K562 (cell line): ENCODE measurements around the gene CBX3. TPM values are rescaled to one million over a fixed set of nuclear protein-coding genes. Genes with fewer than 3 reads are reported as not detected.
A peak's percentile ranks its signal among the peaks of the same experiment; 100 is the strongest.

ENCODE experiments used
- ARID3A ChIP-seq: IDR thresholded peaks from 2 replicates; pipeline ENCODE4 v1.6.1; 2012; ENCODE audit warnings: low read depth, low read length, improper control_type of control experiment, borderline replicate concordance
- CEBPZ ChIP-seq: fragments of 150-350 bp; IDR thresholded peaks from 2 replicates; pipeline ENCODE4 v1.6.1; 2014; ENCODE audit warnings: low read depth, mild to moderate bottlenecking, low read length, borderline replicate concordance
- CHD1 ChIP-seq: fragments of 200-600 bp; sonication (generic); IDR thresholded peaks from one replicate; pipeline ENCODE4 v1.6.1; 2012; ENCODE audit warnings: mild to moderate bottlenecking, moderate library complexity, low read length, inconsistent platforms
- CREB5 ChIP-seq: fragments of 250-450 bp; sonication (Bioruptor Pico); IDR thresholded peaks from 2 replicates; pipeline ENCODE4 v1.5.0; 2020; ENCODE audit warnings: mild to moderate bottlenecking
- DDX20 ChIP-seq: fragments of 450-650 bp; IDR thresholded peaks from 2 replicates; pipeline ENCODE4 v1.6.1; 2016; ENCODE audit warnings: missing genetic modification characterization, low read depth, mild to moderate bottlenecking, missing compliant biosample characterization, moderate library complexity
- E2F1 ChIP-seq: sonication (generic); formaldehyde crosslinking; IDR thresholded peaks from 2 replicates; pipeline ENCODE4 v1.8.1; 2023; ENCODE audit warnings: mild to moderate bottlenecking, missing genetic modification reagents, moderate library complexity
- EGR1 ChIP-seq: fragments of 450-650 bp; conservative IDR thresholded peaks from 2 replicates; pipeline ENCODE4 v1.6.1; 2017; ENCODE audit warnings: mild to moderate bottlenecking
- FUS ChIP-seq: fragments of 200-400 bp; formaldehyde crosslinking; optimal IDR thresholded peaks from 2 replicates; pipeline ENCODE3; 2017; ENCODE audit warnings: low read depth, low read length
- GATA2 ChIP-seq: sonication (generic); formaldehyde crosslinking; IDR thresholded peaks from 2 replicates; pipeline ENCODE4 v1.4.0; 2020; ENCODE audit warnings: mild to moderate bottlenecking, missing genetic modification reagents
- NFIX ChIP-seq: fragments of 250-450 bp; sonication (Bioruptor Pico); IDR thresholded peaks from 2 replicates; pipeline ENCODE4 v1.4.0; 2020; ENCODE audit warnings: low read depth, mild to moderate bottlenecking, moderate library complexity
- POLR3A ChIP-seq: IDR thresholded peaks from 2 replicates; pipeline ENCODE4 v1.6.1; 2011; ENCODE audit warnings: borderline replicate concordance, mild to moderate bottlenecking, moderate library complexity; ENCODE audit not compliant: insufficient read length, insufficient read depth; ENCODE audit errors: extremely low read depth
- RBM34 ChIP-seq: fragments of 200-400 bp; formaldehyde crosslinking; IDR thresholded peaks from 2 replicates; pipeline ENCODE4 v1.6.1; 2018; ENCODE audit warnings: low read length, borderline replicate concordance; ENCODE audit not compliant: insufficient read depth
- ZNF395 ChIP-seq: fragments of 200-800 bp; sonication (Bioruptor generic); IDR thresholded peaks from 2 replicates; pipeline ENCODE4 v1.6.1; 2017; ENCODE audit warnings: missing genetic modification characterization, missing compliant biosample characterization
- ZNF507 ChIP-seq: conservative IDR thresholded peaks from 2 replicates; pipeline ENCODE4 v1.6.1; 2017; ENCODE audit warnings: missing genetic modification characterization, missing compliant biosample characterization
- ZNF707 ChIP-seq: fragments of 250-450 bp; sonication (Bioruptor Pico); conservative IDR thresholded peaks from 2 replicates; pipeline ENCODE4 v1.8.0; 2022; ENCODE audit warnings: inconsistent platforms, mild to moderate bottlenecking, moderate library complexity
- polyA plus RNA-seq, 8 experiments: library from polyadenylated mRNA; depleted of rRNA in 4 of 8; stranded (reverse) in 5 of 8; unstranded in 3 of 8; fragments of >200 nt; fragmentation: Nextera tagmentation in 2 of 8; fragmentation: Illumina TruSeq in 1 of 8; extraction: Ambion mirVana in 2 of 8; extraction: Trizol in 1 of 8; gene quantifications; 2 replicates each; pipeline versions ENCODE4 v1.2.1 to v1.2.3, GENCODE V29; 2011 to 2014; ENCODE audit warnings: inconsistent platforms in 1 of 8, missing spikeins in 1 of 8
- total RNA-seq, 7 experiments: library from RNA; depleted of rRNA in 6 of 7; stranded (reverse); fragments of >200 nt in 6 of 7; fragmentation: Illumina TruSeq in 2 of 7; extraction: Trizol in 2 of 7; gene quantifications; 2 replicates each; pipeline versions ENCODE4 v1.2.1 to v1.2.3, GENCODE V29; 2011 to 2021; ENCODE audit warnings: low replicate concordance in 1 of 7

CBX3 gene
- total and polyA plus RNA-seq, 9 of the 15 experiments (the other 6 are each of a cell fraction or from before 2014, with no cell fraction given) = 198 to 413 (median 328) TPM

- TF ChIP-seq CEBPZ (no peak), RBM34 (no peak), ZNF707 (CRISPR knock-in tag) (no peak), POLR3A (no peak), DDX20 (tag) (no peak), GATA2 (CRISPR knock-in tag) (no peak), ZNF395 (CRISPR knock-in tag) (no peak; the same call in 1 of the 2 replicates), NFIX (no peak), CHD1 (peak; percentile 71), ARID3A (no peak), E2F1 (CRISPR knock-in tag) (peak; percentile 89), CREB5 (CRISPR knock-in tag) (no peak), ZNF507 (no peak), EGR1 (no peak; the same call in 1 of the 2 replicates), FUS (no peak)
Measured at GRCh38 chr7:26200444-26201246, 900 bp upstream of the CBX3 start, which contains the start of gene HNRNPA2B1 (continued).
